ENCODE data around the gene PTX3. TPM values are rescaled to one million over a fixed set of nuclear protein-coding genes. Genes with fewer than 3 reads are reported as not detected.

The PTX3 gene
- total RNA-seq, 2 donors from 2014 or later, result 13.5 to 16.5 TPM

DNA sequence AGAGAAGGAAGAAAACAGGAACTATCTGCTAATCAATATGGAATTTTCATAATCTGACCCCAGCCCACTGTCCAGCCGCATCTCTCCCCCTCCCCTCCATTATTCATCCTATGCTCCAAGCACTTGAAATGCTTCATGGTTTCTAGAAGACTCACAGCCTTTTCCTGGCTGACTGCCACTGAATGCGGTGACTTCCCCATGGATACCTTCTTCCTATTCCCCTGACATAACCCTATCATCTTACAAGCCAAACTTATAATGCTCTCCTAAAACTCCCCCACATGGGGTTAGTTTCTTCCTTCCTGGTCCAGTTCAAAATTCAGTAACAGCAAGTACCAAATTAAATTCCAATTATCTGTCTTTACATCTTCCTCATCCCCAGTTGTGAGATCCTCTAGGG lies 31.2 kb upstream of the PTX3 start:
- TF ChIP-seq POLR2A (IDR thresholded peaks at IDR 0.05), result no peak
- TF ChIP-seq, protein P1, sequence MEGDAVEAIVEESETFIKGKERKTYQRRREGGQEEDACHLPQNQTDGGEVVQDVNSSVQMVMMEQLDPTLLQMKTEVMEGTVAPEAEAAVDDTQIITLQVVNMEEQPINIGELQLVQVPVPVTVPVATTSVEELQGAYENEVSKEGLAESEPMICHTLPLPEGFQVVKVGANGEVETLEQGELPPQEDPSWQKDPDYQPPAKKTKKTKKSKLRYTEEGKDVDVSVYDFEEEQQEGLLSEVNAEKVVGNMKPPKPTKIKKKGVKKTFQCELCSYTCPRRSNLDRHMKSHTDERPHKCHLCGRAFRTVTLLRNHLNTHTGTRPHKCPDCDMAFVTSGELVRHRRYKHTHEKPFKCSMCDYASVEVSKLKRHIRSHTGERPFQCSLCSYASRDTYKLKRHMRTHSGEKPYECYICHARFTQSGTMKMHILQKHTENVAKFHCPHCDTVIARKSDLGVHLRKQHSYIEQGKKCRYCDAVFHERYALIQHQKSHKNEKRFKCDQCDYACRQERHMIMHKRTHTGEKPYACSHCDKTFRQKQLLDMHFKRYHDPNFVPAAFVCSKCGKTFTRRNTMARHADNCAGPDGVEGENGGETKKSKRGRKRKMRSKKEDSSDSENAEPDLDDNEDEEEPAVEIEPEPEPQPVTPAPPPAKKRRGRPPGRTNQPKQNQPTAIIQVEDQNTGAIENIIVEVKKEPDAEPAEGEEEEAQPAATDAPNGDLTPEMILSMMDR (IDR thresholded peaks at IDR 0.05), result no peak
- DNase-seq (no peak), ATAC-seq (no peak)
- no peaks in the 10 kb centered on the region for H3K27me3 ChIP-seq
- H3K4me3 ChIP-seq, result no peak overlapping the region
- H3K9me3 ChIP-seq, result no peaks in the 10 kb centered on the region
- 61% methylated on average over 2 of the region's 2 CpGs for WGBS, 2 donors
- intact Hi-C loops (cut with DNase I), result no loop called here
- no peak overlapping the region for H3K27ac ChIP-seq
- H3K36me3 ChIP-seq (replicated peaks in 1 of 2; ENCODE audit: insufficient read depth in 1 of 2, low read depth in 2 of 2), result no peaks in the 10 kb centered on the region
- no peaks in the 10 kb centered on the region for H3K4me1 ChIP-seq

DNA sequence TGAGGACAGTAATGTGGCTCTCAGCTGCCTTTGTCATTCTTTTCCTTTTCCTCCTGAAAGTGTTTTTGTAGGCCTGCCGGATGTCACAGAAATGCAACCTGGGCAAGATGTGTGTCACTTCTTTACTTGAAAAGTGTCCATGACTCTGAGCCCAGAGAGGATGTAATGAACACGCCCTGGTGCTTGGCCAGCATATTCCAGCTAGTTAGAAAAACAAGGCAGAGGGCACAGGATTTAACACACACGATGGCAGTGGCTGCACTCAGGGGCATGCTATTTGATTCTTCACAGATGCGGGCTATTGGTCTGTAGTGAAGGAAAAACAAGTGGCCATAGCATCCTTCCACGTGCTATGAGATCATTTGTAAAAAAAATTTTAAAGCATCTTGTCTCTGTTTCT lies 30.3 kb upstream of the PTX3 start:
- no peak for ATAC-seq
- Histone ChIP-seq H3K36me3 (replicated peaks in 1 of 2; ENCODE audit: insufficient read depth in 1 of 2, low read depth in 2 of 2) (no peaks in the 10 kb centered on the region), H3K9me3 (no peaks in the 10 kb centered on the region), H3K27ac (no peak overlapping the region), H3K4me1 (no peaks in the 10 kb centered on the region), H3K4me3 (no peak overlapping the region), H3K27me3 (no peaks in the 10 kb centered on the region)
- intact Hi-C loops (cut with DNase I), result no loop called here
- no peak for TF ChIP-seq POLR2A (IDR thresholded peaks at IDR 0.05)
- TF ChIP-seq, protein P1 (IDR thresholded peaks at IDR 0.05), result no peak
- 66 to 81% methylated on average over 5 of the region's 5 CpGs for WGBS, 2 donors
- DNase-seq, result no peak

DNA sequence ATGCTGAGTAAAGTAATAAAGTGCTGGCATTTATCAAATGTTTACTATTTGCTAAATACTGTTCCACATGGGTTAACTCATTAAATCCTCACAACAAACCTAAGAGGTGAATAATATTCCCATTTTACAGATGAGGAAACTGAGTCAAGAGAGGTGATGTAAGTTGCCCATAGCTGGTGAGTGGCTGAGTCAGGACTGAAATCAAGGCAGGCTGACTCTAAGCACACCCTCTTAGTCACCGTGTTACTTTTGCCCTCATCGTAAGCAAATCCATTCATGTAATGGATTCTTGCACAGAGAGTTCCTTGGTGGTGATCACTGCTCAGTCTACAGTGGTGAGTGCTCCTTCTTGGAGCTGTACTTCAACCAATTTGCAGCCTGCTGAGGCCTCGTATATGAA lies 28.9 kb upstream of the PTX3 start:
- Histone ChIP-seq H3K27ac (no peak overlapping the region), H3K36me3 (replicated peaks in 1 of 2; ENCODE audit: insufficient read depth in 1 of 2, low read depth in 2 of 2) (no peaks in the 10 kb centered on the region), H3K4me1 (no peaks in the 10 kb centered on the region), H3K9me3 (no peaks in the 10 kb centered on the region), H3K4me3 (no peak overlapping the region), H3K27me3 (no peaks in the 10 kb centered on the region)
- WGBS, 2 donors, result 83 to 90% methylated on average over 3 of the region's 3 CpGs
- intact Hi-C loops (cut with DNase I), result no loop called here
- ATAC-seq (no peak), DNase-seq (no peak)
- TF ChIP-seq, protein P1 (IDR thresholded peaks at IDR 0.05), result no peak
- TF ChIP-seq POLR2A (IDR thresholded peaks at IDR 0.05), result no peak

DNA sequence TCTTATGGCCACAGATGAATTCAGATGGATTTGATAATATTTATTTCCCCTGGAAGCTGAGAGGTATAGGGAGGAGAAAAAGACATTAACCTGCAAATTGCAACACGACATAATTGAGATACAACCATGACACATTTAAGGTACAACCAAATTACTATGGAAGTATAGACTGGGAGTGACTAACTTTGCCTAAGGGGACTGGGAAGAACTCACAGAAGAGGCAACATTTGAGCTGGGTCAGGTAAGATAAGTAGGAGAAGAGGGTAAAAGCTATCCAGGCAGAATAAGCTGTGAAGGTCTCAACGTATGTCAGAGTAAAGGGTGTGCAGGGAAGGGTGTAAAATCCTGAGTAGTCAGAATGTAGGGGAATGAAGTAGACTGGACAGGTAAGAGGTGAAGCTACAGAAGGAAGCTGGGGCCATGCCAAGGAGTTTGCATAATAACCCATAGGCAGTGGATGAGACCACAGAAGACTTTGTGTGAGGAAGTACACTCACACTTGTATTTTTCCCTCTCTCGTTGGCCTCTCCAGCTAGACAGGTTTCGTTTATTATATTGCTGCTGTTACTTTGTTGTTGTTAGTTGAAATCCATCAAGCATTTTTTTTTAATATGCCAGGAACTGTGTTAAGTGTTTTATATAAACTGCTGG lies 28.0 kb upstream of the PTX3 start:
- Histone ChIP-seq H3K36me3 (replicated peaks in 1 of 2; ENCODE audit: insufficient read depth in 1 of 2, low read depth in 2 of 2) (no peaks in the 10 kb centered on the region), H3K4me1 (no peaks in the 10 kb centered on the region), H3K4me3 (no peak overlapping the region), H3K27me3 (no peaks in the 10 kb centered on the region), H3K27ac (no peak overlapping the region), H3K9me3 (no peaks in the 10 kb centered on the region)
- intact Hi-C loops (cut with DNase I), result no loop called here
- DNase-seq, result peak in 2 of 4 donors; percentile 10 to 13
- 77 to 88% methylated on average over 4 of the region's 4 CpGs for WGBS, 2 donors
- ATAC-seq, result no peak
- TF ChIP-seq, protein P1 (IDR thresholded peaks at IDR 0.05), result no peak
- no peak for TF ChIP-seq POLR2A (IDR thresholded peaks at IDR 0.05)

- H3K4me3 ChIP-seq, result no peak overlapping the region
- no peaks in the 10 kb centered on the region for H3K9me3 ChIP-seq
- TF ChIP-seq, protein P1 (IDR thresholded peaks at IDR 0.05), result no peak
- no peak for TF ChIP-seq POLR2A (IDR thresholded peaks at IDR 0.05)
- no peaks in the 10 kb centered on the region for H3K4me1 ChIP-seq
- DNase-seq (no peak), ATAC-seq (no peak)
- intact Hi-C loops (cut with DNase I), result no loop called here
- H3K36me3 ChIP-seq (replicated peaks in 1 of 2; ENCODE audit: insufficient read depth in 1 of 2, low read depth in 2 of 2), result no peaks in the 10 kb centered on the region
- 81 to 90% methylated on average over 2 of the region's 2 CpGs for WGBS, 2 donors
- no peak overlapping the region for H3K27ac ChIP-seq
- no peaks in the 10 kb centered on the region for H3K27me3 ChIP-seq
Observed at GRCh38 chr3:157409516-157409915, 27.1 kb upstream of the PTX3 start.

Data from body of pancreas (tissue), 4 donors.